D721Med (cell line): ENCODE measurements around the gene CAPN1.

ENCODE experiments used
- DNase-seq: peaks from one replicate; pipeline ENCODE4 v3.0.0; 2011; ENCODE audit warnings: low spot score; ENCODE audit not compliant: insufficient read length
- FAIRE-seq: peaks from 2 replicates; lab custom pipeline; 2011; peaks lifted over from hg19 to GRCh38; lab: Jason Lieb, UNC
- CTCF ChIP-seq: IDR thresholded peaks from 2 replicates; pipeline ENCODE4 v1.5.1; 2012; ENCODE audit warnings: mild to moderate bottlenecking, control low read depth; ENCODE audit not compliant: insufficient read depth; ENCODE audit errors: missing control alignments

Gene CAPN1

GRCh38 chr11:65209711-65210360 lies 28.1 kb downstream of the CAPN1 start:
- no peak for DNase-seq
- FAIRE-seq: no peak
- no peak for TF ChIP-seq CTCF

DNA sequence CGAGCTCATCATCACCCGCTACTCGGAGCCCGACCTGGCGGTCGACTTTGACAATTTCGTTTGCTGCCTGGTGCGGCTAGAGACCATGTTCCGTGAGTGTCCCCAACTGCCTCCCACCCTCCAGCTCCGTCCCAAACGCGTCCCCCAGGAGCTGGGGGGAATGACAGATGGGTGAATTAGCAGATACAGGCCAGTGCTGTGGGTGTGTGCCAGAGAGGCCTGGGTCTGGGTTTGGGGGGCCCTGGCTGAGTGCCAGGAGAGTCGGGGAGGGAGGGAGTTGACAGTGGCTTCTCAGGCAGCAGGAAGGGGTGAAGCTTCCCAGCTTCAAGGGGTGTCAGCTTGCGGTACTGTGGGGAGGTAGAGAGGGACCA lies 28.6 kb downstream of the CAPN1 start:
- DNase-seq (no peak), FAIRE-seq (no peak)
- TF ChIP-seq CTCF: no peak

- FAIRE-seq (no peak), DNase-seq (no peak)
- no peak for TF ChIP-seq CTCF
These were observed 29.0 kb downstream of the CAPN1 start for GRCh38 chr11:65210748-65211147.

DNA sequence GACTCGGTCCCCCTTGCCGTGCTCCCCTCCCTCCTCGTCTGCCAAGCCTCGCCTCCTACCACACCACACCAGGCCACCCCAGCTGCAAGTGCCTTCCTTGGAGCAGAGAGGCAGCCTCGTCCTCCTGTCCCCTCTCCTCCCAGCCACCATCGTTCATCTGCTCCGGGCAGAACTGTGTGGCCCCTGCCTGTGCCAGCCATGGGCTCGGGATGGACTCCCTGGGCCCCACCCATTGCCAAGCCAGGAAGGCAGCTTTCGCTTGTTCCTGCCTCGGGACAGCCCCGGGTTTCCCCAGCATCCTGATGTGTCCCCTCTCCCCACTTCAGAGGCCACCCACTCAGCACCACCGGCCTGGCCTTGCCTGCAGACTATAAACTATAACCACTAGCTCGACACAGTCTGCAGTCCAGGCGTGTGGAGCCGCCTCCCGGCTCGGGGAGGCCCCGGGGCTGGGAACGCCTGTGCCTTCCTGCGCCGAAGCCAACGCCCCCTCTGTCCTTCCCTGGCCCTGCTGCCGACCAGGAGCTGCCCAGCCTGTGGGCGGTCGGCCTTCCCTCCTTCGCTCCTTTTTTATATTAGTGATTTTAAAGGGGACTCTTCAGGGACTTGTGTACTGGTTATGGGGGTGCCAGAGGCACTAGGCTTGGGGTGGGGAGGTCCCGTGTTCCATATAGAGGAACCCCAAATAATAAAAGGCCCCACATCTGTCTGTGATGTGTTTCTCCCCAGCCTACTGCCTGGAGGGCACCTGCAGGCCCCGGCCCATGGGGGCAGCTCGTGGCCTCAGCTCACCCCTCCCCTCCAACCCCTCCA lies 29.8 kb downstream of the CAPN1 start:
- no peak for TF ChIP-seq CTCF
- no peak for FAIRE-seq
- DNase-seq: no peak

DNA sequence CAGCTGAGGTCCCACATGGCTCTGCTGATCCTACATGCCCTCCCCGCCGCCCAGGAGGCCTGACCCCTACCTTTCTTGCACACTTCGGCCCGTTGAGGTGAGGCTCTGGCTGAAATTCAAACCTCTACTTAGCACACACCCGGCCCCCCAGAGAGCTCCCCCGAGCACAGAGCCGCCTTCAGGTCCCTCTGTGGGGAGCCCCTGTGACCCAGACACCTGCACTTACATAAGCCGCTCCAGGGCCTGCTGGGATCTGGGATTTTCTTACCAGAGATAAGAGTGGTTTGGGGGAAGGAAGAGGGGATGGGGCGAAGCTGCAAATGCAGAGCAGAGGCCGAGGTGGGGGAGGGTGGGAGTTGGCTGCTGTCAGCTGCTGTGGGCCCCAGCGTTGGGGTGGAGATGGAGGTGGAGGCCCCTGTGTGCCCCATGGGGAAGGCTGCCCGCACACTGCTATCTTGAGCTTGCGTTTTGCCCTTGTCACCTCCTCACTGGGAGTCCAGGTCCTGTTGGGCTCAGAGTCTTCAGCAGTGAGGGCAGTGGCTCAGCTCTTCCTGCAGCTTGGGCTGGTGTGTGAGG lies 30.6 kb downstream of the CAPN1 start:
- FAIRE-seq: no peak
- no peak for DNase-seq
- no peak for TF ChIP-seq CTCF

- no peak for TF ChIP-seq CTCF
- no peak for FAIRE-seq
- no peak for DNase-seq
These were observed 31.8 kb downstream of the CAPN1 start for GRCh38 chr11:65213322-65214211.
